Panc1 (cell line): Measurements from ENCODE around the gene LRIT3.

Experiments
- SIN3A ChIP-seq: IDR thresholded peaks from 2 replicates; pipeline ENCODE4 v1.6.1; 2012; ENCODE audit warnings: low read depth, mild to moderate bottlenecking, low read length, moderate library complexity, borderline replicate concordance; ENCODE audit not compliant: insufficient read depth
- TF ChIP-seq, protein P1 (sequence below): fragments of 450-650 bp; IDR thresholded peaks from 2 replicates; pipeline ENCODE4 v1.5.1; 2017; ENCODE audit warnings: mild to moderate bottlenecking
- TF ChIP-seq, protein P2 (sequence below), 2 experiments: IDR thresholded peaks; 2 replicates each; pipeline ENCODE4 v1.6.1; 2011 to 2012; ENCODE audit warnings: low read depth in 2 of 2, control low read depth in 1 of 2, low read length in 1 of 2, mild to moderate bottlenecking in 1 of 2, moderate library complexity in 1 of 2; ENCODE audit not compliant: insufficient read depth in 1 of 2

DNA sequence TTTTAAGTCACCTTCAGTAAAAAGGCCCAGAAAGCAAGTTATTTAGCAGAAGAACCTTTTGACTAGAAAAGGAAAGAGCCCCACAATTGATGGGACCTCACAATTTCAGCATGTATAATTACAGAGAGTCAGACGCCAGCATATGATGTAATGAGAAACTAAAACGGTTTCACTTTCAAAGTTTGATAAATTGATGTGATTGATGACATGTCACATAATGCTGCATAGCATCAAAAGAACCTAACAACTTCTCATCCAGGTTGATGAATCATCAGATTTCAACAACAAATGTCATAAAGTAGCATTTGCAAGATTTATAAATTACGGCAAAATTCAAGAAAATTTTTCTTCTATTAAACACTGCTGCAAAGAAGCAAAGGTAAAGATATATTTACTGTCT, 36.2 kb upstream of the LRIT3 start:
- TF ChIP-seq, protein P1, sequence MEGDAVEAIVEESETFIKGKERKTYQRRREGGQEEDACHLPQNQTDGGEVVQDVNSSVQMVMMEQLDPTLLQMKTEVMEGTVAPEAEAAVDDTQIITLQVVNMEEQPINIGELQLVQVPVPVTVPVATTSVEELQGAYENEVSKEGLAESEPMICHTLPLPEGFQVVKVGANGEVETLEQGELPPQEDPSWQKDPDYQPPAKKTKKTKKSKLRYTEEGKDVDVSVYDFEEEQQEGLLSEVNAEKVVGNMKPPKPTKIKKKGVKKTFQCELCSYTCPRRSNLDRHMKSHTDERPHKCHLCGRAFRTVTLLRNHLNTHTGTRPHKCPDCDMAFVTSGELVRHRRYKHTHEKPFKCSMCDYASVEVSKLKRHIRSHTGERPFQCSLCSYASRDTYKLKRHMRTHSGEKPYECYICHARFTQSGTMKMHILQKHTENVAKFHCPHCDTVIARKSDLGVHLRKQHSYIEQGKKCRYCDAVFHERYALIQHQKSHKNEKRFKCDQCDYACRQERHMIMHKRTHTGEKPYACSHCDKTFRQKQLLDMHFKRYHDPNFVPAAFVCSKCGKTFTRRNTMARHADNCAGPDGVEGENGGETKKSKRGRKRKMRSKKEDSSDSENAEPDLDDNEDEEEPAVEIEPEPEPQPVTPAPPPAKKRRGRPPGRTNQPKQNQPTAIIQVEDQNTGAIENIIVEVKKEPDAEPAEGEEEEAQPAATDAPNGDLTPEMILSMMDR, result no peak
- TF ChIP-seq SIN3A, result no peak
- TF ChIP-seq, protein P2, sequence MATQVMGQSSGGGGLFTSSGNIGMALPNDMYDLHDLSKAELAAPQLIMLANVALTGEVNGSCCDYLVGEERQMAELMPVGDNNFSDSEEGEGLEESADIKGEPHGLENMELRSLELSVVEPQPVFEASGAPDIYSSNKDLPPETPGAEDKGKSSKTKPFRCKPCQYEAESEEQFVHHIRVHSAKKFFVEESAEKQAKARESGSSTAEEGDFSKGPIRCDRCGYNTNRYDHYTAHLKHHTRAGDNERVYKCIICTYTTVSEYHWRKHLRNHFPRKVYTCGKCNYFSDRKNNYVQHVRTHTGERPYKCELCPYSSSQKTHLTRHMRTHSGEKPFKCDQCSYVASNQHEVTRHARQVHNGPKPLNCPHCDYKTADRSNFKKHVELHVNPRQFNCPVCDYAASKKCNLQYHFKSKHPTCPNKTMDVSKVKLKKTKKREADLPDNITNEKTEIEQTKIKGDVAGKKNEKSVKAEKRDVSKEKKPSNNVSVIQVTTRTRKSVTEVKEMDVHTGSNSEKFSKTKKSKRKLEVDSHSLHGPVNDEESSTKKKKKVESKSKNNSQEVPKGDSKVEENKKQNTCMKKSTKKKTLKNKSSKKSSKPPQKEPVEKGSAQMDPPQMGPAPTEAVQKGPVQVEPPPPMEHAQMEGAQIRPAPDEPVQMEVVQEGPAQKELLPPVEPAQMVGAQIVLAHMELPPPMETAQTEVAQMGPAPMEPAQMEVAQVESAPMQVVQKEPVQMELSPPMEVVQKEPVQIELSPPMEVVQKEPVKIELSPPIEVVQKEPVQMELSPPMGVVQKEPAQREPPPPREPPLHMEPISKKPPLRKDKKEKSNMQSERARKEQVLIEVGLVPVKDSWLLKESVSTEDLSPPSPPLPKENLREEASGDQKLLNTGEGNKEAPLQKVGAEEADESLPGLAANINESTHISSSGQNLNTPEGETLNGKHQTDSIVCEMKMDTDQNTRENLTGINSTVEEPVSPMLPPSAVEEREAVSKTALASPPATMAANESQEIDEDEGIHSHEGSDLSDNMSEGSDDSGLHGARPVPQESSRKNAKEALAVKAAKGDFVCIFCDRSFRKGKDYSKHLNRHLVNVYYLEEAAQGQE (IDR thresholded peaks at IDR 0.05; ENCODE audit: insufficient read depth in 1 of 2, low read depth in 2 of 2, low read length in 1 of 2), result no peak
